HepG2 (cell line): ENCODE data around the gene TAS1R3. TPM values are rescaled to one million over a fixed set of nuclear protein-coding genes. Genes with fewer than 3 reads are reported as not detected.

Experiments used
- ATAC-seq: fragments of 200-7000 bp; cut with Tn5 transposase; 3 replicates; pipeline ENCODE4 v1.9.1; 2020; ENCODE audit warnings: mild to moderate bottlenecking, moderate library complexity
- BruUV-seq: library from RNA; stranded (reverse); fragments of 400-500 nt; replicated peaks from 2 replicates; lab custom pipeline; 2021; lab: Mats Ljungman, UMichigan
- CTCF ChIA-PET: fragments of 300-600 bp; formaldehyde crosslinking; extraction: SDS; loops from one replicate; lab custom pipeline; 2021; ENCODE audit warnings: low total read pairs, inconsistent platforms, low intra/inter-chr PET ratio; lab: Yijun Ruan, JAX
- POLR2A ChIA-PET: fragments of 350-600 bp; sonication (Branson Sonifier 250); formaldehyde crosslinking; loops from one replicate; lab custom pipeline; 2020; ENCODE audit warnings: antibody characterized with exemption, inconsistent platforms; lab: Yijun Ruan, JAX
- DNase-seq: peaks from one replicate; pipeline ENCODE4 v3.0.0-alpha.2; 2015; ENCODE audit warnings: low spot score
- FAIRE-seq: peaks from 3 replicates; lab custom pipeline; 2011; peaks lifted over from hg19 to GRCh38; lab: Jason Lieb, UNC
- H2AFZ ChIP-seq: one replicate; pipeline ENCODE4 v1.6.1; 2011; ENCODE audit warnings: low read length, inconsistent platforms
- H3K27ac ChIP-seq: fragments of 300-600 bp; 3 replicates; pipeline ENCODE4 v1.8.0; 2011; ENCODE audit warnings: mixed run types, mild to moderate bottlenecking, mixed read lengths, low read length, inconsistent platforms; ENCODE audit not compliant: insufficient read depth; ENCODE audit errors: extremely low read length
- H3K27me3 ChIP-seq, 2 experiments: fragments of 200-600 bp in 1 of 2; 2 replicates in 1 of 2; 3 replicates in 1 of 2; pipeline versions ENCODE4 v1.6.0 to v1.8.0; 2011; ENCODE audit warnings: low read length in 2 of 2, mild to moderate bottlenecking in 2 of 2, moderate library complexity in 2 of 2, inconsistent platforms in 1 of 2; ENCODE audit not compliant: insufficient read depth in 2 of 2, control insufficient read depth in 1 of 2
- H3K36me3 ChIP-seq, 2 experiments: fragments of 200-600 bp in 1 of 2; replicated peaks in 1 of 2; 2 replicates in 1 of 2; 3 replicates in 1 of 2; pipeline versions ENCODE4 v1.5.1 to v1.8.0; 2011; ENCODE audit warnings: low read length in 2 of 2, inconsistent platforms in 1 of 2; ENCODE audit not compliant: insufficient read depth in 2 of 2, control insufficient read depth in 1 of 2
- H3K4me1 ChIP-seq: 2 replicates; pipeline ENCODE4 v1.5.1; 2012; ENCODE audit warnings: low read length, inconsistent platforms; ENCODE audit not compliant: insufficient read depth
- H3K4me2 ChIP-seq: 2 replicates; pipeline ENCODE4 v1.6.0; 2011; ENCODE audit warnings: low read depth, low read length, inconsistent platforms
- H3K4me3 ChIP-seq, 3 experiments: fragments of 200-600 bp in 1 of 3; sonication (generic), shearing (Covaris generic) in 1 of 3; replicated peaks in 1 of 3; 2 replicates each; pipeline ENCODE4 v1.5.1; 2011 to 2016; ENCODE audit warnings: low read length in 3 of 3, inconsistent platforms in 2 of 3, low read depth in 2 of 3, mild to moderate bottlenecking in 2 of 3, control low read depth in 1 of 3, mixed read lengths in 1 of 3; ENCODE audit not compliant: insufficient read depth in 1 of 3
- H3K79me2 ChIP-seq: one replicate; pipeline ENCODE4 v1.6.1; 2011; ENCODE audit warnings: low read length, inconsistent platforms; ENCODE audit not compliant: insufficient read depth
- H3K9ac ChIP-seq: 2 replicates; pipeline ENCODE4 v1.6.0; 2011; ENCODE audit warnings: mild to moderate bottlenecking, low read depth, low read length, inconsistent platforms; ENCODE audit not compliant: insufficient read depth
- H3K9me3 ChIP-seq: 2 replicates; pipeline ENCODE4 v1.5.1; 2012; ENCODE audit warnings: mild to moderate bottlenecking, low read length
- H4K20me1 ChIP-seq: 2 replicates; pipeline ENCODE4 v1.6.0; 2011; ENCODE audit warnings: inconsistent platforms, mild to moderate bottlenecking, low read length, moderate library complexity; ENCODE audit not compliant: insufficient read depth
- GRHL1 ChIP-seq: sonication (generic); formaldehyde crosslinking; conservative IDR thresholded peaks from 2 replicates; pipeline ENCODE4 v1.8.0; 2022; ENCODE audit warnings: missing genetic modification reagents
- MAFK ChIP-seq, 2 experiments: IDR thresholded peaks in 1 of 2; conservative IDR thresholded peaks in 1 of 2; 2 replicates each; pipeline ENCODE4 v1.6.1; 2011; ENCODE audit warnings: improper control_type of control experiment in 2 of 2, low read length in 2 of 2
- SRY ChIP-seq: sonication (generic); formaldehyde crosslinking; IDR thresholded peaks from 2 replicates; pipeline ENCODE4 v1.8.0; 2022; ENCODE audit warnings: mild to moderate bottlenecking, missing genetic modification reagents
- THRA ChIP-seq: sonication (generic); formaldehyde crosslinking; IDR thresholded peaks from 2 replicates; pipeline ENCODE4 v1.4.0; 2020; ENCODE audit warnings: missing genetic modification reagents, borderline replicate concordance
- ZBTB40 ChIP-seq, 2 experiments: fragments of 450-650 bp in 1 of 2; sonication (generic) in 1 of 2; formaldehyde crosslinking in 1 of 2; IDR thresholded peaks; 2 replicates each; pipeline versions ENCODE4 v1.6.1 to v1.8.0; 2016 to 2022; ENCODE audit warnings: antibody characterized with exemption in 1 of 2, mild to moderate bottlenecking in 1 of 2, missing genetic modification reagents in 1 of 2
- ZNF331 ChIP-seq: sonication (generic); formaldehyde crosslinking; IDR thresholded peaks from 2 replicates; pipeline ENCODE4 v1.4.0; 2020; ENCODE audit warnings: missing genetic modification reagents
- ZNF891 ChIP-seq: sonication (generic); formaldehyde crosslinking; IDR thresholded peaks from 2 replicates; pipeline ENCODE4 v1.5.0; 2020; ENCODE audit warnings: mild to moderate bottlenecking, missing genetic modification reagents
- WGBS: methylation state at CpG from one replicate; pipeline ENCODE4 v1.1.6; 2017; ENCODE audit warnings: low lambda C conversion rate; 5-methylcytosine and 5-hydroxymethylcytosine counted together
- in situ Hi-C: cut with HindIII; loops from 2 replicates; pipeline ENCODE4 v1.10.0; 2017; ENCODE audit warnings: low pct_unique_long_range_greater_than_20kb; ENCODE audit not compliant: extremely low pct_ligation_motif_present
- intact Hi-C: fragments of 100-400 bp; cut with micrococcal nuclease; formaldehyde crosslinking; loops from one replicate; pipeline ENCODE4 v1.10.0; 2022; ENCODE audit not compliant: unreplicated experiment
- polyA plus RNA-seq, 8 experiments: library from polyadenylated mRNA; depleted of rRNA in 3 of 8; stranded (reverse) in 7 of 8; unstranded in 1 of 8; fragments of >200 nt; fragmentation: Illumina TruSeq in 4 of 8; extraction: Trizol in 4 of 8; gene quantifications; 2 replicates each; pipeline versions ENCODE4 v1.2.1 to v1.2.3, GENCODE V29; 2011 to 2016; ENCODE audit warnings: low read depth in 4 of 8, missing spikeins in 1 of 8, mixed read lengths in 1 of 8; ENCODE audit not compliant: insufficient read depth in 1 of 8
- total RNA-seq, 5 experiments: library from RNA; depleted of rRNA; stranded (reverse); fragments of >200 nt; fragmentation: Illumina TruSeq; extraction: Trizol; gene quantifications; 2 replicates each; pipeline ENCODE4 v1.2.3, GENCODE V29; 2016; ENCODE audit warnings: low read depth in 1 of 5

The TAS1R3 gene
- total and polyA plus RNA-seq, 2 of the 13 experiments (the other 11 are each of a cell fraction or from before 2014, with no cell fraction given), result 0.13 to 0.15 TPM

GRCh38 chr1:1284221-1285101 is 46.6 kb upstream of the TAS1R3 start:
- no TSS peak for BruUV-seq
- Histone ChIP-seq H3K4me1 (peaks cover 54% of the 10 kb centered on the region), H3K4me3 (no peak overlapping the region), H3K79me2 (no peaks in the 10 kb centered on the region), H2AFZ (no peak overlapping the region), H4K20me1 (no peaks in the 10 kb centered on the region), H3K9me3 (no peaks in the 10 kb centered on the region), H3K9ac (no peak overlapping the region), H3K36me3 (no peaks in the 10 kb centered on the region), H3K4me2 (no peak overlapping the region), H3K27ac (no peak overlapping the region), H3K27me3 (peaks cover 0 to 2% of the 10 kb centered on the region in 2 experiments; a peak in 1 of 5 replicates)
- peak; percentile 5; the same call in 1 of the 2 replicates for TF ChIP-seq ZNF891 (CRISPR knock-in tag)
- no peak for TF ChIP-seq GRHL1 (CRISPR knock-in tag)
- no peak for TF ChIP-seq ZBTB40 (IDR thresholded peaks at IDR 0.05)
- 0 out of 2 replicates have a peak, but pooled peaks have one; percentile 20 for TF ChIP-seq ZBTB40 (CRISPR knock-in tag; IDR thresholded peaks at IDR 0.05)
- TF ChIP-seq SRY, result no peak
- no peak for TF ChIP-seq MAFK (conservative IDR thresholded peaks at IDR 0.05 in 1 of 2, IDR thresholded peaks at IDR 0.05 in 1 of 2; ENCODE audit: low read length in 2 of 2)
- no peak for TF ChIP-seq ZNF331 (CRISPR knock-in tag)
- no peak for TF ChIP-seq THRA (CRISPR knock-in tag)
- ChIA-PET POLR2A (no interaction called here), CTCF (no interaction called here)
- FAIRE-seq (no peak), DNase-seq (no peak), ATAC-seq (no peak)
- 74% methylated on average over 10 of the region's 32 CpGs for WGBS
- intact Hi-C loops (no loop called here), in situ Hi-C loops (no loop called here)
